HCT116 (cell line): ENCODE data around the gene YTHDF1.

Experiments
- FOSL1 ChIP-seq: IDR thresholded peaks from 2 replicates; pipeline ENCODE4 v1.6.1; 2012; ENCODE audit warnings: low read depth
- POLR2A ChIP-seq: IDR thresholded peaks from 2 replicates; pipeline ENCODE4 v1.7.0; 2011; ENCODE audit warnings: borderline replicate concordance; ENCODE audit not compliant: insufficient read depth, insufficient read length; ENCODE audit errors: extremely low read depth
- SRF ChIP-seq: IDR thresholded peaks from 2 replicates; pipeline ENCODE4 v1.6.1; 2012; ENCODE audit warnings: low read depth
- TCF7L2 ChIP-seq: IDR thresholded peaks from 2 replicates; pipeline ENCODE4 v1.7.0; 2011; ENCODE audit warnings: borderline replicate concordance, inconsistent platforms; ENCODE audit not compliant: insufficient read depth, insufficient read length; ENCODE audit errors: extremely low read depth
- TF ChIP-seq, protein P1 (sequence below), 3 experiments: fragments of 200-600 bp in 1 of 3; sonication (generic) in 1 of 3; IDR thresholded peaks in 2 of 3; conservative IDR thresholded peaks in 1 of 3; 2 replicates each; pipeline ENCODE4 v1.5.1; 2012 to 2017; ENCODE audit warnings: low read depth in 2 of 3, low read length in 2 of 3, antibody characterized with exemption in 1 of 3, borderline replicate concordance in 1 of 3, control low read depth in 1 of 3, mild to moderate bottlenecking in 1 of 3, mixed read lengths in 1 of 3, mixed run types in 1 of 3, moderate library complexity in 1 of 3; ENCODE audit not compliant: insufficient read depth in 1 of 3
- TF ChIP-seq, protein P2 (sequence below): IDR thresholded peaks from 2 replicates; pipeline ENCODE4 v1.6.1; 2012; ENCODE audit warnings: low read depth
- TF ChIP-seq, protein P3 (sequence below): IDR thresholded peaks from 2 replicates; pipeline ENCODE4 v1.6.1; 2011; ENCODE audit warnings: mild to moderate bottlenecking, low read length, moderate library complexity; ENCODE audit not compliant: insufficient replicate concordance; ENCODE audit errors: extremely low read depth

DNA sequence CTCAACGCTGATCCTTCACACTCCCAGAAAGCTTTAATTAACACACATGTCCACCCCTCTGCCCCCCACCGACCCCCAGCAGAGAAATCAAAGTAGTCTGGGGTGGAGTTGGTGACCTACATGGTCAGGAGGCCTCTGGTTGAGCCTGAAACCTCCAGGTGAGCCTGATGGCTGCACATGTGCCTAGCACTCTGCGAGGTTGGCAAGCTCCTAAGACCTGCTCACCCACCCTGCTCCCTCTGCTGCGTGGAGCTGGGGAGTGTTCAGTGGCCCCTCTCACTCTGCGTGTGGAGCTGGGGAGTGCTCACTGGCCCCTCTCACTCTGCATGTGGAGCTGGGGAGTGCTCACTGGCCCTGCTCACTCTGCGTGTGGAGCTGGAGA lies 7.9 kb upstream of the YTHDF1 start:
- no peak for TF ChIP-seq POLR2A
- no peak for TF ChIP-seq FOSL1
- TF ChIP-seq, protein P1, sequence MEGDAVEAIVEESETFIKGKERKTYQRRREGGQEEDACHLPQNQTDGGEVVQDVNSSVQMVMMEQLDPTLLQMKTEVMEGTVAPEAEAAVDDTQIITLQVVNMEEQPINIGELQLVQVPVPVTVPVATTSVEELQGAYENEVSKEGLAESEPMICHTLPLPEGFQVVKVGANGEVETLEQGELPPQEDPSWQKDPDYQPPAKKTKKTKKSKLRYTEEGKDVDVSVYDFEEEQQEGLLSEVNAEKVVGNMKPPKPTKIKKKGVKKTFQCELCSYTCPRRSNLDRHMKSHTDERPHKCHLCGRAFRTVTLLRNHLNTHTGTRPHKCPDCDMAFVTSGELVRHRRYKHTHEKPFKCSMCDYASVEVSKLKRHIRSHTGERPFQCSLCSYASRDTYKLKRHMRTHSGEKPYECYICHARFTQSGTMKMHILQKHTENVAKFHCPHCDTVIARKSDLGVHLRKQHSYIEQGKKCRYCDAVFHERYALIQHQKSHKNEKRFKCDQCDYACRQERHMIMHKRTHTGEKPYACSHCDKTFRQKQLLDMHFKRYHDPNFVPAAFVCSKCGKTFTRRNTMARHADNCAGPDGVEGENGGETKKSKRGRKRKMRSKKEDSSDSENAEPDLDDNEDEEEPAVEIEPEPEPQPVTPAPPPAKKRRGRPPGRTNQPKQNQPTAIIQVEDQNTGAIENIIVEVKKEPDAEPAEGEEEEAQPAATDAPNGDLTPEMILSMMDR (IDR thresholded peaks at IDR 0.05 in 2 of 3, conservative IDR thresholded peaks at IDR 0.05 in 1 of 3; ENCODE audit: borderline replicate concordance in 1 of 3, insufficient read depth in 1 of 3, low read depth in 2 of 3, low read length in 2 of 3), result no peak
- TF ChIP-seq, protein P2, sequence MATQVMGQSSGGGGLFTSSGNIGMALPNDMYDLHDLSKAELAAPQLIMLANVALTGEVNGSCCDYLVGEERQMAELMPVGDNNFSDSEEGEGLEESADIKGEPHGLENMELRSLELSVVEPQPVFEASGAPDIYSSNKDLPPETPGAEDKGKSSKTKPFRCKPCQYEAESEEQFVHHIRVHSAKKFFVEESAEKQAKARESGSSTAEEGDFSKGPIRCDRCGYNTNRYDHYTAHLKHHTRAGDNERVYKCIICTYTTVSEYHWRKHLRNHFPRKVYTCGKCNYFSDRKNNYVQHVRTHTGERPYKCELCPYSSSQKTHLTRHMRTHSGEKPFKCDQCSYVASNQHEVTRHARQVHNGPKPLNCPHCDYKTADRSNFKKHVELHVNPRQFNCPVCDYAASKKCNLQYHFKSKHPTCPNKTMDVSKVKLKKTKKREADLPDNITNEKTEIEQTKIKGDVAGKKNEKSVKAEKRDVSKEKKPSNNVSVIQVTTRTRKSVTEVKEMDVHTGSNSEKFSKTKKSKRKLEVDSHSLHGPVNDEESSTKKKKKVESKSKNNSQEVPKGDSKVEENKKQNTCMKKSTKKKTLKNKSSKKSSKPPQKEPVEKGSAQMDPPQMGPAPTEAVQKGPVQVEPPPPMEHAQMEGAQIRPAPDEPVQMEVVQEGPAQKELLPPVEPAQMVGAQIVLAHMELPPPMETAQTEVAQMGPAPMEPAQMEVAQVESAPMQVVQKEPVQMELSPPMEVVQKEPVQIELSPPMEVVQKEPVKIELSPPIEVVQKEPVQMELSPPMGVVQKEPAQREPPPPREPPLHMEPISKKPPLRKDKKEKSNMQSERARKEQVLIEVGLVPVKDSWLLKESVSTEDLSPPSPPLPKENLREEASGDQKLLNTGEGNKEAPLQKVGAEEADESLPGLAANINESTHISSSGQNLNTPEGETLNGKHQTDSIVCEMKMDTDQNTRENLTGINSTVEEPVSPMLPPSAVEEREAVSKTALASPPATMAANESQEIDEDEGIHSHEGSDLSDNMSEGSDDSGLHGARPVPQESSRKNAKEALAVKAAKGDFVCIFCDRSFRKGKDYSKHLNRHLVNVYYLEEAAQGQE, result no peak
- no peak for TF ChIP-seq SRF
- no peak for TF ChIP-seq TCF7L2
- TF ChIP-seq, protein P3, sequence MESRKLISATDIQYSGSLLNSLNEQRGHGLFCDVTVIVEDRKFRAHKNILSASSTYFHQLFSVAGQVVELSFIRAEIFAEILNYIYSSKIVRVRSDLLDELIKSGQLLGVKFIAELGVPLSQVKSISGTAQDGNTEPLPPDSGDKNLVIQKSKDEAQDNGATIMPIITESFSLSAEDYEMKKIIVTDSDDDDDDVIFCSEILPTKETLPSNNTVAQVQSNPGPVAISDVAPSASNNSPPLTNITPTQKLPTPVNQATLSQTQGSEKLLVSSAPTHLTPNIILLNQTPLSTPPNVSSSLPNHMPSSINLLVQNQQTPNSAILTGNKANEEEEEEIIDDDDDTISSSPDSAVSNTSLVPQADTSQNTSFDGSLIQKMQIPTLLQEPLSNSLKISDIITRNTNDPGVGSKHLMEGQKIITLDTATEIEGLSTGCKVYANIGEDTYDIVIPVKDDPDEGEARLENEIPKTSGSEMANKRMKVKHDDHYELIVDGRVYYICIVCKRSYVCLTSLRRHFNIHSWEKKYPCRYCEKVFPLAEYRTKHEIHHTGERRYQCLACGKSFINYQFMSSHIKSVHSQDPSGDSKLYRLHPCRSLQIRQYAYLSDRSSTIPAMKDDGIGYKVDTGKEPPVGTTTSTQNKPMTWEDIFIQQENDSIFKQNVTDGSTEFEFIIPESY, result no peak
